HG03354 (cell line): ENCODE results near the gene PDGFD.
A peak's percentile ranks its signal among the peaks of the same experiment; 100 is the strongest.

Experiments
- ATAC-seq: cut with Tn5 transposase; IDR thresholded peaks from one replicate; pipeline ENCODE4 v1.9.1; 2021; ENCODE audit warnings: mild to moderate bottlenecking; ENCODE audit not compliant: unreplicated experiment, poor library complexity, severe bottlenecking

Gene PDGFD

DNA sequence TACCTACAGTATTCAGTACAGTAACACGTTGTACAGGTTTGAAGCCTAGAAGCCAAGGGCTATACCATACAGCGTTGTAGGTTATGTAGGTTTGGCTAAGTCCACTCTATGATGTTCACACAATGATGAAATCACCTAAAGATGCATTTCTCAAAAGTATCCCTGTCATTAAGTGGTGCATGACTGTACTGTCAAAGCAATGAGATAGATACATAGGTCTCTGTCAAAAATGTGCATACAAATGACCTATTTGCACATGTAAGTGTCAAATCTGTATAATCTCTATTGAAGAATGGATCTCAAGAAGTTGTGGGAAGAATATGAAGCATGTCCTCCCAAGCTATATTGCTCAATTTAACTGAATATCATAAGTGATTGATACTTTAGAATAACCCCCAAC, 139.4 kb downstream of the PDGFD start:
- ATAC-seq: no peak

DNA sequence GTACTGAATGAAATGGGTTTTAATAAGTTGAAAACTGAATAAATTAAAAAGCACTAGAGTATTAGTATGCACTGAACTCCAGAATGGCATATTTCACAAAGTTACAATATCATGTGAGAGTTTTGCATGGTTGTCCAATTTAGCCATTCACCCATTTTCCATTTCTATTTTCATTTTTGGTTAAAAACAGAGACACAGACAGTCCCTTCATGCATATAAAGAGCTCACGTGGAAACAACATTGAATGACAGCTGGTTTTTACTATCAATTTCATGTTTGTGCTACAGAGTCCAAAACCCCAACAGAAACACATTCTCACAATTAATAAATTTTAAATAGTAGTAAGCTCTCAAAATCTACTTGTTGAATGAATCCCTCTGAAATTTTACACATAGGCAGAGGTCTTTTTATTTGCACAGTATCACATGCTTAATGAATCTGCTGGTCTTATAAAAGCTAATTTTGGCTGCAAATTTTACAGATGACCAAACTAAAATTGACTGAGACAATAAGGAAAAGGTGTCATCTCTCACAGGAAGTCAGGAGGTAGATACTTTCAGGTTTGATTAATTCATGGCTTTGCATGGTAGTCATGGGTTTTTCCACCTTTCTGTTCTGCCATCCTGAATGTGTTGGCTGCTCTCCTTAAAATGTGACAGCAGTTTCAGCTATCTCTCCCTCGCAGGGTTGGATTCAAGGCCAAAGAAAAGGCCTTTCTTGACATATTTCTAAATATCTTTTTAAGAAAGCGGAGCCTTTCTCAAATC, 148.1 kb downstream of the PDGFD start:
- ATAC-seq: peak; percentile 96

DNA sequence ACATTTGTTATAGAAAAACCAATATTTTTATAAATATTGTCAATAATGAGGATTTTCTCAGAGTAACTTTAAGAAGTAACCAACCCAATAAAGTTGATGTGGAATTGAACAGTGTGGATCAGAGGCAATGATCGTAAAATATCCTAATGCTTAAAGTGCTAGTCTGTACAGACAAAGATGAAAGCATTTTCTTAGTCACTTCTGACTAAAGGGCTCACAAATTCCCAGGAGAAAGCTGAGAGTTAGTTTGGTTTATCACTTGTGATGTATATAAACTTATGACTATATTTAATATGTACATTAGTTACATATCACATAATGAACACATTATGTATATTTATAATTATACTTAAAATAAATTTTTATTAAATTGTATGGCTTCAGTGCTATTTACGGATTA, 152.9 kb downstream of the PDGFD start:
- ATAC-seq: no peak

DNA sequence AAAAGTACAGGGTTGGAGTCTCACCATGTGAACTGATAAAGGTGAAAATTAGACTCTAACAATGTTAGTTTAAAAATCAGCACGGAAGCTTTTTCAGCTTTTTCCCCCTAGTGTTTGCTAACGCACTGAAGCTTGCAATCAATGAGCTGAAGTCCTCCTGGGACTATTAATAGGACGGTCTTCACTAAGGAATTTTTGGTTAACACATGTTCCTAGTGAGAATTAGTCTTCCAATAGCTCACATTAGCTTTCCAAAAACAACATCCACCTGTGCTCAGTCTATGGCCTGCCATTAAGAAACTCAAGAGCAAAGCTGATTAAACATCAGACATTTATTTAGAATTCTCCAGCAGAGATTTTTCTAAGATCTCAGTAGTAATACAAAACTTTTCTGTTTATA, 154.2 kb downstream of the PDGFD start:
- no peak for ATAC-seq

DNA sequence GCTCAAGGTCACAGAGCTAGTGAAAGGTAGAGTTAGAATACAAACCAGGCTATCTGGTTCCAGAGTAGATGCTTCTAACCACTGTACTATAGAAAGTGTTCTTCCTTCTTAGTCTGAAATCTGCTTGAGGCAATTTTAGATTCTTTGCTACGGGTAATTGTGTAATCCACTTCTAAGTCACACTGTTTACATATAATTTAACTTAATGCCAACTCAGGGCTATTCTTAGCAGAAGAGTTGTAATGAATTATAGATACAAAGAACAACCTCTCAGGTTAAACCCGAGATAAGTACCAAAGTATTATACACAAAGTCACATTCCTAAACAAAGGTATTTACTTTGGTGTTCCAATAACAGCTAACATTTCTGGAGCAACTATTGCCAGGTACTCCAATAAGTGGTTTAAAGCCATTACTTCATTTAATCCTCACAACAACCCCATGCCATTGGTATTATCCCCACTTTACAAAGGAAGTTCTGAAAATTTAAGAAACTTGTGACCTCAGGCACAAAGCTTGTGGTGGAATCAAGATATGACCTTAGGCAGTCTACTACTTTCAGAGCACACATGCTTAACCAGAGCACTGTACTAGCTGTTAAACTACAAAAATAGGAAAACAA, 158.6 kb downstream of the PDGFD start:
- ATAC-seq: no peak

DNA sequence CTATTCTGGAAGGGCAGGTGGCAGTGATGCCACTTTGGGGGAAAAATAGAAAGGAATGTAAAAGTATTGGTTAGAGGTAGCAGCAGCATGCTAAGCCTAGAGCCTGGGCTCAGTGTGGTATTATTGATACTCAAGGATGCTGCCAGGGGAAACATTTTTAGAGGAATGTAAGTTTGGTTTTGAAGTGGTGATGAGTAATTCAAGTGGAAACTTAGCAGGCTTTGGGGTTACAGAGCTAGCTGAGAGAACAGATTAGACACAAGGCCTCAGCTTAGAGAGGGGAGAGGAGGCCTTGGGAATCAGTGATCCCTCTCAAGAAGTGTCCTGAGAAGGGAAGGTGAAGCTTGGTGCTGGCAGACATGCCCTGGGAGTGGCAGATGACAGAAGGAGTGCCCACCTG, 160.5 kb downstream of the PDGFD start:
- ATAC-seq: no peak

DNA sequence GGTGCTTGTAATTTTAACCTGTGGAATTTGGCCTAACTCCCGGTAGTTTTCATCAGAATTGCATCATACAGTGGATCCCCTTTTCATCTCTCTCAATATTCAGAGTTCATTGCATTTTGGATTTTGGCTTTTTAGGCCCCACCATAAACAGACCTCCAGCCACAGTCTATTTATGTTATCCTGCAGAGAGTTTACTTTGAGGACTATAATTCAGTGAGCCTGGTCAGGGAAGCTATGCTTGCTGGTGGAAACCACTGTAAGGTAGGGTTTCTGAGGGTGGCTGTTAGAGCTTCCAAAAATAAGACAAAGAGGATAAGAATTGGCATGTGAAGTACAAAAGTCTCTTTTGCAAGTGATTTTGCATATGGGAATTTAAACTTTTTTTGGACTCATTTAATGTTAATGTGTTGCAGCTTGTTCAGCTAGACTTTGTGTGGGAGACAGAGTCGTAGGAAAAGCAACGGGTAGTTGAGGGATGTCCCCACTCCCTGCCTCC, 162.3 kb downstream of the PDGFD start:
- no peak for ATAC-seq

DNA sequence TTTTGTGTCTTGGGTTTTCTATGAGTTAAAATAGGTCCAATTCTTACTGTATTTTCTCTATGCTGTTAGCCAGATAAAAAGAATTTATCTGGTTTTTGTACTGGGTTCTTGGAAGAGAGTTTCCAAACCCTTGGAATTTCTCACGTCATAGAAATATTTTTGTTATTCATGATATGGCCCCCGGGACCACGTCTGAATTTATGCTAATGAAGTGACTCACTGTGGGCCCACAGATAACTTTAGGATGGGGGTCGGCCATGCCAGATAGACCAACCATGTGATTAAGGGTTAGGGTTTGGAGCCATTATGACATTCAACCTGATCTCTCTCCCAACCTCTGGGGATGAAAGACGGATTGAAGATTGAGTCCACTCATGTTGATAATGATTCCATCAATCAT, 163.1 kb downstream of the PDGFD start:
- no peak for ATAC-seq

DNA sequence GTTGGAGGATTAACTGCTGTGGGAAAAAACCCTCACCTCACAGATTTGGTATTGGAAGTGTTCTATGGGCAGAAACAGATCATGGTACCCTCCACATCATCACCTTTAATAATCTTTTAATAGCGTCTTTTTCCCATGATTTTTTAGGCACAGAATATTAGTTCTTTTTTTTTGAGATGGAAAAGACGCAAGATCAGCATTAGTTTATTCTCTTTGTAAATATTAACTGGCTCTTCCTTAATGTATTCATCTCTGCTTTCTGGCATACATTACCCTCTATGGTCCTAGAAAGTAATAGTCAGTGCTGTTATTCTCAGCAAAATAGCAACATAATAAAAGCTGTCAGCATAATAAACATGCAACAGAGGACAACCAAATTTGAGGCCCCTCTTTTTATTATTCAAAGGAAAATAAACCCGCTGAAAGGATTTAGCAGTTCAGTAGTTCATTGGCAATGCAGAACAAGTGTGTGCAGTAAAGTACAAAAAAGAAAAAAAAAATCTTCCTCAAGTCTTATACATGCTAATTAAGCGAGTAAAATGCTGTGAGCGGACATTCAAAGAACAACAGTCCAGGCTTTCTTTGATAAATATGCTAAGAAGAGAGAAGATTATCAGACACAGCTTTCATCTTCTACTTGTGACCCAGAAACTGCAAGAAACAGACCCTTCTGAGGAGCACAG, 165.0 kb downstream of the PDGFD start:
- no peak for ATAC-seq

DNA sequence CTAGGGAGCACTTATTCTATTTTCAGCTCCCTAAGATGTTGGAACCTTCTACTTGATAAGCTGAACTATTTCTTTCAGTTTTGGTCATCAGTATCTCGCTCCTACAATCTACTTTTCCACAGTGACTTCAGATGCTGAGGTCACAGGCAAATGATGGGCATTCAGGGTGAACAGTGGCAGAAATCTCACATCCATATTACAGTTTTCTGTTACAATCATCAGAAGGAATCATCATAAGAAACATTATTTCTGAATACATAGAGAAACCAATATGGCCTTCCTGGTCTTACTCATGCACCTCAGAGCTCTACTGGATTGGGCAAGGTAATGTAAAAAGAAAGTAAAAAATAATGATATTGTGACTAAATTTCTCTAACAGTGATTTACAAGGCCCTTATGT, 166.9 kb downstream of the PDGFD start:
- ATAC-seq: peak; percentile 88

DNA sequence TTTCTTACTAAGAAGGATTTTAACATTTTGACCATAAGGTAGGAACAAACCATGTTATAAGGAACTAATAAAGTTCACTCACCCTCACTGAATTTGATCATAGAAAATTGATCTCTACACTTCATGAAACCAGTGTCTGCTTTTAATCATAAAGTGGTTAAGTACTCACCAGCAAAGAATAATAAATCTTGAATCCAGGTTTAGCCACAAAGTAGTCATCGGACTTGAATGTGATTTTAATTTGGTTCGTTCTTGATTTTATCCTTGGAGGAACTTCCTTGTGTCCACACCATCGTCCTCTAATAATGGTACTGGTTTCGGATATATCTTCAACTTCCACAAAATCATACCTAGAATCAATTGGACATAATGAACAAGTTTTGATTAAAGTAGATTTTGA, 168.1 kb downstream of the PDGFD start:
- ATAC-seq: no peak

DNA sequence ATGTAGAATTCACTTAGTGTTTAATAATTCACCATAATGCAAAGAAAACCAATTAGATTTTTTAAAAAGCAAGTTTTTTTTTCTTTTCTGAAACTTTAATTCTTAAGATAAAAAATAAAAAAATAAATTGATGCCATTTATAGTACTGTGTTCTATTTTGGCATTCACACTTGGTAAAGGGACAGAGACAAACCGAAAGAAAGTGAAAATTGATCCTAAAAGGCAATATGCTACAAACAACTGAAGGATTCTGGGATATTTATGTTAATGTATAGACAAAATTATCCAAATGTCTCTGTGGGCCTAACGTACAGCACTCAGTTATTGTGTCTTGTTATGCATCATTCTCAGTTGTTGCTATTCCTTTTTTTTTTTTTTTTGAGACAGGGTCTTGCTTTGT, 169.4 kb downstream of the PDGFD start:
- ATAC-seq: no peak

DNA sequence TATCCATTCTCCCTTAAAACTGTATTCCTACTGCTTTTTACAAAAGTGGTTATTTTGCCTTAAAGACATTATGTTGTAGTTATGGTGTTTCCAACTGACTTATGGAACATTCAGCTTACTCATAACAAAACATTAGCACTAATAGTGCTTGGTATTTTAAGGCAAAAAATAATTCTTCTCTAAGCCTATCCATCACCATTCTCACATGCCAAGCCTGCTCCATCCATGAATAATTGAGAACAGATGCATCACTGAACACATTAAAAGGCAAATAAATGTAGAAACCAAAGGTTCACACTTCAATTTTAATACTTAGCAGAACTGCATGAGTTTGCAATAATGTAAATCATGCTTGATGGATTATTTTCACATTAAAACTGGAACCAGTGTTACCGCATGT, 169.9 kb downstream of the PDGFD start:
- ATAC-seq: no peak

DNA sequence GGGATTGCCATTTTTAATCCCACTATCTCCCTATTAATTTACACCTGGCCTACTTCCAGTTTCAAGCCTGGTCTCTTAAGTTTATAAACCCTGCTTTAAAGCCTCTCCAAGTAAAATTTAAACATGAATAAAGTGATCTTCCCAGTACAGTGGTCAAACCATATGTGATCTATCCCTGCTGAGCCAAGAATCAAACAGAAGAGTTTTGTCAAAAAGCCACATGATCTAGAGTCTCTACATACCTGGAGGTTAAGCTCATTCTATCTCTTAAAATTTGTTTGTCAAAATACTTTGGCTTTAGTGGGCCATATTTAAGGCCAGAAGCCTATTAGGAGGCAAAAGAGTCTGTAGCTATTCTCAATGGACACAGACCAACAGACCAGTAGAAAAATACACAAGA, 170.4 kb downstream of the PDGFD start:
- ATAC-seq: no peak

DNA sequence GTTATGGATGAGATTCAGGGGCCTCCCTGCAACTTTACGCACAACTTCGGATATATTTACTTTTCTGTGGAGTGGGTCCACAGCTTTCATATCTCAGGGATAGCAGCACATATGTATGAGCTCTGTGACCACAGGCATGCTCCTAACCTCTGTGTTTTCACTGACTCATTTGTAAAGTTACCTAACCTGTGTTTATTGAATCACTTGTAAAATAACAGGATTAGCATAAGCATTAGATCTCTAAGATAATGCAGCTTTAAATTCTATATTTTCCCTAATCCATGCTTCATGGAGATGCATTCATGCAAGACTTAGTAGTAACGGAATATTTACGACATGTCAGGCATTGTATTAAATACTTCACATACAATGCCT, 175.4 kb downstream of the PDGFD start:
- ATAC-seq: no peak

DNA sequence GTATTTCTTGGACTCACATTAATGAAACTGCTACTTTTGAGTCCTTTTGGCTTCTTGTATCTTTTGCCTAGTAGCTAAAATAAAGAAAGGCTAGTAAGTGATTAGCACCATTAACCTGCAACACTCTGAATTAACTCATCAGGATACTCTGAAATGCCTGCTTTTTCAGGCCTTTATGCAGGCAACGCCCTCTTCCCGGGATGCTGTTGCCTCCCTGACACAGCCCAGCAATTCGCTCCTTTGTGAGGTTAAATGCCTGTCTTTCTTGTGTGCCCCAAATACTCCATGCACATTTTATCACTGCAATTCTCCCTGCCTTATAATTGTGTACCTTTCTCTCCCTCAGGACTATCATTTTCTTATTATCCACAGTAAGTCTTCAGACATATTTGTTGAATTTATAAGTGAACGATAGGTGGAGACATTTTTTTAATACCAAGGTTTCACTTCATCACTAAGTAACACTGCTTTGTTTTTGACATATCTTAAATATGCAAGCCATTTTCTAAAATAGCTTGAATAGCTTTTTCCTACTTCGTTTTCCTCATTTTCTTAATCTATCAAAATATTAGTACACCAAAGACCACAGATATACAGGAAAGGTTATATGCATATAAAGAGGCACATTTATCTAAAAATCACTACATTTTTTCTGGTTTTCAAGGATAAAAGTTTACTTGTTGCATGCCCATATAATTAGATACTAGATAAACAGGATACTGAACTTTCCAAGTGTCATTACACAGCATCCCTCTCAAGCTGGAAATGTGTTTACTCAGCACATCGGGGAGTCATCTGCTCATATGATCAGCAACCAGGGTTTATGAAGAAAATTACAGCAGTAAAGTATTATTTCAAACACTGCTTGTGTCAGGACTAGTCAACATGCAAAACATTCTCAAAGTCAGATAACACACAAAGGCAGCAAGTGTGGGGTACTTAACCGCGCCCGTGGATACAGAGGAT, 176.0 kb downstream of the PDGFD start:
- no peak for ATAC-seq

DNA sequence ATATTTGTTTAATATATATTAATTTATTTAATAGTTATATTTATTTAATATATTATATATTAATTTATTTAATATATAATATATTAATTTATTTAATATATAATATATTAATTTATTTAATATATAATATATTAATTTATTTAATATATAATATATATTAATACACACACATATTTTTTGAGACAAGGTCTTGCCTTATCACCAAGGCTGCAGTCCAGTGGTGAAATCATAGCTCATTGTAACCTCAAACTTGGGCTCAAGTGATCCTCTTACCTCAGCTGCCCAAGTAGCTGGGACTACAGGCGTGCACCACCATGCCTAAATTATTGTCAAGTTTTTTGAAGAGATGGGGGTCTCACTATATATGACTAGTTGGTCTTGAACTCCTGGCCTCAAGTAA, 178.9 kb downstream of the PDGFD start:
- ATAC-seq: no peak

DNA sequence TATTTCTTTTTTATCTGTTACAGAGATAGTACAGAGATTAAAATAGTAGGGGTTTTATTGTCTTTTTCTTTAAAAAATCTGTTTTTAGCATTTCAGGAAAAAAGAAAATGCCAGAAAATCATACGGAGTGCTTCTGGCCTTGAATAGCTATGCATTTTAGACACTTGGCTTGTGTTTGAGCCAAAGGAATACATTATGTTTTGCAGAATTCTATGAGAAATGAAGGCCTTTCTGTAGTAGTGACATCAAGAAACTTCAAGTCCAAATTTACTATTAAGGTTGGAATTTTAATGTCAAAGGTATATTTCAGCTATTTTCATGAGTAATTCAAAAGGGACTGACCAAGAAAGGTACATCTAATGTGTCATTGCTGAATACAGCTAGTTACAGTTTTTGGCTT, 183.8 kb downstream of the PDGFD start:
- no peak for ATAC-seq

DNA sequence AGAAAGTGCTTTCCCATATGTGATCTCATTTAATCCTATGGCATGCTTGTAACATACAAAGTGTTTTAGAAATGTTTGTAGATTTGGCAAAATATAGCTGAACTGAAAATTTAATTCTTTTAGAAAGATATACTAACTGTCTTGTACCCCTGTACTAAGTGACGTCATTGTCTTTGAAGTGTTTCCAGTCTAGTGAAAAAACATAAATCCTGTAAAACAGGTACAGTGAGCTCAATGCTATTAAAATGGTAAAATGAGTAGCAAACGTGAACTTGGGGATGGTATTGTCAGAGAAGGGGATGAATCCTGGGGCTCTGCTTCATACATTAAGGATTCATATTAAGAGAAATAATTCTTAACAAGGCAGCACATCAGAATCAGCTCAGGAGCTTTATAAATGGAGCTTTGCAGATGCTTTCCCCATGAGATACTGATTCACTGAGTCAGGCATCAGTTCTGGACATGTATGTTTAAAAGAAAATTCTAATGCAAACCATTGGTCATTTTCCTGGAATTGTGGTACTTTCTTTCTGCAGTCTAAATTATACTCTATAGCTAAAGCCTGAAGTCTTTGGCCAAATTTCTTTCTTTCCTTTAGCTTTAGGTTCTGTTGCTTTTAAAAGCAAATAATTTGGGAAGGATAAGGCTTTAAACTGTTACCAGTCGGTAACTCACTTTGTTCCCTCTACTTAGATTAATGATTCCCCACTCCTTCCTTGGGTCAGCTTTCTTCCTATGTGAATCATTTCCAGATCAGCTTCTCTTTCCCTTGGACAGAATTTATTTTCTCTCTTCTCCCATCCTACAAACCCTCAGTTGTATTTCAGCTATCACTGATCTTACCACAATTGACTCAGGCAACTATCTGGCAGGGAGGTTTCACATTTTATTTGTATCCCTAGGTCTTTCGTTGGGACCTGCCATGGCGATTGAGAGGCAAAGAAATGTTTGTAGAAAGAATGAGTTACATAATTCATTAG, 185.0 kb downstream of the PDGFD start:
- ATAC-seq: no peak
